GM12865 (cell line): ENCODE data around the gene SNRPD3.
"Not testable (repeated sequence)": the region's sequence is repeated elsewhere in the genome, so short reads cannot be mapped to it uniquely, and the experiment has no call there.

Source experiments
- DNase-seq: peaks from one replicate; pipeline ENCODE4 v3.0.0; 2010; ENCODE audit warnings: low read depth
- H3K4me3 ChIP-seq: 2 replicates; pipeline ENCODE4 v1.5.1; 2011; ENCODE audit warnings: mild to moderate bottlenecking, low read depth, low read length, control low read depth
- CTCF ChIP-seq: IDR thresholded peaks from 2 replicates; pipeline ENCODE4 v1.5.1; 2011; ENCODE audit warnings: low read length, control low read depth, low read depth, inconsistent platforms; ENCODE audit not compliant: insufficient read depth; ENCODE audit errors: missing control alignments

SNRPD3 gene

GRCh38 chr22:24519496-24519895 lies 36.3 kb upstream of the SNRPD3 start:
- TF ChIP-seq CTCF, result no peak
- H3K4me3 ChIP-seq, result no peak overlapping the region
- no peak for DNase-seq

- H3K4me3 ChIP-seq, result no peak overlapping the region
- TF ChIP-seq CTCF, result peak; percentile 50
- DNase-seq, result peak; percentile 75
These were observed 34.0 kb upstream of the SNRPD3 start for GRCh38 chr22:24521791-24522245.

GRCh38 chr22:24523873-24524272 lies 31.9 kb upstream of the SNRPD3 start:
- DNase-seq, result no peak

GRCh38 chr22:24525416-24526037 lies 30.3 kb upstream of the SNRPD3 start:
- peak; percentile 92 for DNase-seq
- peak; percentile 96 for TF ChIP-seq CTCF
- H3K4me3 ChIP-seq, result no peak overlapping the region

More at GRCh38 chr22:24523873-24524272, 31.9 kb upstream of the SNRPD3 start:
- TF ChIP-seq CTCF, result no peak
- H3K4me3 ChIP-seq, result no peak overlapping the region

GRCh38 chr22:24526191-24526590 lies 29.6 kb upstream of the SNRPD3 start:
- H3K4me3 ChIP-seq, result no peak overlapping the region
- TF ChIP-seq CTCF, result no peak
- DNase-seq, result no peak

- H3K4me3 ChIP-seq, result no peak overlapping the region
- no peak for DNase-seq
- no peak for TF ChIP-seq CTCF
These were observed 25.9 kb upstream of the SNRPD3 start for GRCh38 chr22:24529898-24530297.

GRCh38 chr22:24530968-24531367 lies 24.8 kb upstream of the SNRPD3 start:
- not testable (repeated sequence) for H3K4me3 ChIP-seq, DNase-seq
